K562 (cell line): ENCODE measurements around the gene GATAD2B. TPM values are rescaled to one million over a fixed set of nuclear protein-coding genes. Genes with fewer than 3 reads are reported as not detected.

ENCODE experiments used
- ATF1 ChIP-seq, 2 experiments: fragments of 450-650 bp in 1 of 2; IDR thresholded peaks; 2 replicates each; pipeline ENCODE4 v1.6.1; 2016; ENCODE audit warnings: missing compliant biosample characterization in 1 of 2, missing genetic modification characterization in 1 of 2
- CBFA2T2 ChIP-seq: fragments of 450-650 bp; conservative IDR thresholded peaks from 2 replicates; pipeline ENCODE4 v1.6.1; 2017; ENCODE audit warnings: mild to moderate bottlenecking
- CSDE1 ChIP-seq, 2 experiments: fragments of 450-650 bp; IDR thresholded peaks; 2 replicates each; pipeline ENCODE4 v1.6.1; 2016; ENCODE audit warnings: mild to moderate bottlenecking in 1 of 2
- EWSR1 ChIP-seq: fragments of 450-650 bp; IDR thresholded peaks from 2 replicates; pipeline ENCODE4 v1.6.1; 2018; ENCODE audit warnings: borderline replicate concordance, mild to moderate bottlenecking, low read depth, moderate library complexity; ENCODE audit not compliant: partially characterized antibody
- HDAC8 ChIP-seq: fragments of 450-650 bp; IDR thresholded peaks from 2 replicates; pipeline ENCODE4 v1.6.1; 2016; ENCODE audit warnings: mild to moderate bottlenecking, missing genetic modification characterization, moderate library complexity, missing compliant biosample characterization
- HMG20A ChIP-seq: fragments of 450-650 bp; formaldehyde crosslinking; conservative IDR thresholded peaks from 2 replicates; pipeline ENCODE4 v1.4.0; 2020; ENCODE audit warnings: mild to moderate bottlenecking, mixed read lengths
- HNRNPK ChIP-seq: fragments of 200-400 bp; formaldehyde crosslinking; IDR thresholded peaks from one replicate; pipeline ENCODE4 v1.6.1; 2018; ENCODE audit warnings: mild to moderate bottlenecking, low read depth, low read length; ENCODE audit not compliant: poor library complexity, severe bottlenecking
- ILK ChIP-seq: fragments of 450-650 bp; IDR thresholded peaks from 2 replicates; pipeline ENCODE4 v1.6.1; 2016; ENCODE audit warnings: missing genetic modification characterization, low read depth, mild to moderate bottlenecking, missing compliant biosample characterization, moderate library complexity, borderline replicate concordance
- KLF16 ChIP-seq: IDR thresholded peaks from 2 replicates; pipeline ENCODE4 v1.6.1; 2016; ENCODE audit warnings: antibody characterized with exemption
- NFATC3 ChIP-seq: fragments of 450-650 bp; IDR thresholded peaks from 2 replicates; pipeline ENCODE4 v1.6.1; 2017; ENCODE audit warnings: mild to moderate bottlenecking
- NFIX ChIP-seq: fragments of 250-450 bp; sonication (Bioruptor Pico); IDR thresholded peaks from 2 replicates; pipeline ENCODE4 v1.4.0; 2020; ENCODE audit warnings: low read depth, mild to moderate bottlenecking, moderate library complexity
- POLR3G ChIP-seq: IDR thresholded peaks from 2 replicates; pipeline ENCODE4 v1.6.1; 2011; ENCODE audit not compliant: insufficient read length, insufficient replicate concordance; ENCODE audit errors: extremely low read depth
- SMARCA4 ChIP-seq: fragments of 450-650 bp; IDR thresholded peaks from 2 replicates; pipeline ENCODE4 v1.6.1; 2016
- WHSC1 ChIP-seq: IDR thresholded peaks from one replicate; pipeline ENCODE4 v1.6.1; 2012; ENCODE audit warnings: low read length, control low read depth, inconsistent platforms
- ZBTB12 ChIP-seq: fragments of 250-450 bp; sonication (Bioruptor Pico); IDR thresholded peaks from 2 replicates; pipeline ENCODE4 v1.4.0; 2020
- ZNF253 ChIP-seq: fragments of 250-450 bp; sonication (Bioruptor Pico); conservative IDR thresholded peaks from 2 replicates; pipeline ENCODE4 v1.6.1; 2021; ENCODE audit warnings: mild to moderate bottlenecking
- ZNF263 ChIP-seq: sonication (generic); formaldehyde crosslinking; IDR thresholded peaks from 2 replicates; pipeline ENCODE4 v1.8.0; 2022; ENCODE audit warnings: mild to moderate bottlenecking, missing genetic modification reagents, borderline replicate concordance
- polyA plus RNA-seq, 8 experiments: library from polyadenylated mRNA; depleted of rRNA in 4 of 8; stranded (reverse) in 5 of 8; unstranded in 3 of 8; fragments of >200 nt; fragmentation: Nextera tagmentation in 2 of 8; fragmentation: Illumina TruSeq in 1 of 8; extraction: Ambion mirVana in 2 of 8; extraction: Trizol in 1 of 8; gene quantifications; 2 replicates each; pipeline versions ENCODE4 v1.2.1 to v1.2.3, GENCODE V29; 2011 to 2014; ENCODE audit warnings: inconsistent platforms in 1 of 8, missing spikeins in 1 of 8
- total RNA-seq, 7 experiments: library from RNA; depleted of rRNA in 6 of 7; stranded (reverse); fragments of >200 nt in 6 of 7; fragmentation: Illumina TruSeq in 2 of 7; extraction: Trizol in 2 of 7; gene quantifications; 2 replicates each; pipeline versions ENCODE4 v1.2.1 to v1.2.3, GENCODE V29; 2011 to 2021; ENCODE audit warnings: low replicate concordance in 1 of 7
- TF ChIP-seq, protein P1 (sequence below), 2 experiments: fragments of 450-650 bp; conservative IDR thresholded peaks; 2 replicates each; pipeline ENCODE4 v1.6.1; 2017; ENCODE audit warnings: mild to moderate bottlenecking in 2 of 2, moderate library complexity in 2 of 2
- TF ChIP-seq, protein P2 (sequence below): fragments of 250-450 bp; sonication (Bioruptor Pico); IDR thresholded peaks from 2 replicates; pipeline ENCODE4 v1.8.0; 2022; ENCODE audit warnings: moderate library complexity, mild to moderate bottlenecking, inconsistent platforms
- TF ChIP-seq, protein P3 (sequence below), 2 experiments: fragments of 450-650 bp in 1 of 2; sonication (generic) in 1 of 2; formaldehyde crosslinking; conservative IDR thresholded peaks; 2 replicates each; pipeline versions ENCODE4 v1.4.0 to v1.8.1; 2020 to 2022; ENCODE audit warnings: mild to moderate bottlenecking in 1 of 2, missing genetic modification reagents in 1 of 2
- TF ChIP-seq, protein P4 (sequence below): fragments of 450-650 bp; IDR thresholded peaks from 2 replicates; pipeline ENCODE4 v1.6.1; 2016

The GATAD2B gene
- total and polyA plus RNA-seq, 9 of the 15 experiments (the other 6 are each of a cell fraction or from before 2014, with no cell fraction given): 1.5 to 40.2 (median 4.9) TPM

GRCh38 chr1:153963030-153963849 is 40.5 kb upstream of the GATAD2B start, which contains the start of gene SLC39A1 (continued):
- no peak for TF ChIP-seq HDAC8 (tag)
- no peak for TF ChIP-seq WHSC1
- TF ChIP-seq HMG20A: no peak
- no peak for TF ChIP-seq SMARCA4
- TF ChIP-seq, protein P1, sequence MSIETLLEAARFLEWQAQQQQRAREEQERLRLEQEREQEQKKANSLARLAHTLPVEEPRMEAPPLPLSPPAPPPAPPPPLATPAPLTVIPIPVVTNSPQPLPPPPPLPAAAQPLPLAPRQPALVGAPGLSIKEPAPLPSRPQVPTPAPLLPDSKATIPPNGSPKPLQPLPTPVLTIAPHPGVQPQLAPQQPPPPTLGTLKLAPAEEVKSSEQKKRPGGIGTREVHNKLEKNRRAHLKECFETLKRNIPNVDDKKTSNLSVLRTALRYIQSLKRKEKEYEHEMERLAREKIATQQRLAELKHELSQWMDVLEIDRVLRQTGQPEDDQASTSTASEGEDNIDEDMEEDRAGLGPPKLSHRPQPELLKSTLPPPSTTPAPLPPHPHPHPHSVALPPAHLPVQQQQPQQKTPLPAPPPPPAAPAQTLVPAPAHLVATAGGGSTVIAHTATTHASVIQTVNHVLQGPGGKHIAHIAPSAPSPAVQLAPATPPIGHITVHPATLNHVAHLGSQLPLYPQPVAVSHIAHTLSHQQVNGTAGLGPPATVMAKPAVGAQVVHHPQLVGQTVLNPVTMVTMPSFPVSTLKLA (conservative IDR thresholded peaks at IDR 0.05): peak; percentile 45 to 46; a peak in 3 of 4 replicates
- no peak for TF ChIP-seq CBFA2T2
- peak; percentile 45; the same call in 1 of the 2 replicates for TF ChIP-seq ZBTB12 (CRISPR knock-in tag)
- TF ChIP-seq NFIX (CRISPR knock-in tag): no peak
- no peak for TF ChIP-seq EWSR1
- TF ChIP-seq ATF1 (CRISPR knock-in tag; IDR thresholded peaks at IDR 0.05): peak; percentile 63; the same call in 1 of the 2 replicates
- peak; percentile 79 for TF ChIP-seq ATF1 (tag; IDR thresholded peaks at IDR 0.05)
- no peak for TF ChIP-seq CSDE1 (IDR thresholded peaks at IDR 0.05)
- no peak for TF ChIP-seq NFATC3
- TF ChIP-seq KLF16: no peak
- TF ChIP-seq, protein P2, sequence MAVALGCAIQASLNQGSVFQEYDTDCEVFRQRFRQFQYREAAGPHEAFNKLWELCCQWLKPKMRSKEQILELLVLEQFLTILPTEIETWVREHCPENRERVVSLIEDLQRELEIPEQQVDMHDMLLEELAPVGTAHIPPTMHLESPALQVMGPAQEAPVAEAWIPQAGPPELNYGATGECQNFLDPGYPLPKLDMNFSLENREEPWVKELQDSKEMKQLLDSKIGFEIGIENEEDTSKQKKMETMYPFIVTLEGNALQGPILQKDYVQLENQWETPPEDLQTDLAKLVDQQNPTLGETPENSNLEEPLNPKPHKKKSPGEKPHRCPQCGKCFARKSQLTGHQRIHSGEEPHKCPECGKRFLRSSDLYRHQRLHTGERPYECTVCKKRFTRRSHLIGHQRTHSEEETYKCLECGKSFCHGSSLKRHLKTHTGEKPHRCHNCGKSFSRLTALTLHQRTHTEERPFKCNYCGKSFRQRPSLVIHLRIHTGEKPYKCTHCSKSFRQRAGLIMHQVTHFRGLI (CRISPR knock-in tag): no peak
- TF ChIP-seq, protein P3, sequence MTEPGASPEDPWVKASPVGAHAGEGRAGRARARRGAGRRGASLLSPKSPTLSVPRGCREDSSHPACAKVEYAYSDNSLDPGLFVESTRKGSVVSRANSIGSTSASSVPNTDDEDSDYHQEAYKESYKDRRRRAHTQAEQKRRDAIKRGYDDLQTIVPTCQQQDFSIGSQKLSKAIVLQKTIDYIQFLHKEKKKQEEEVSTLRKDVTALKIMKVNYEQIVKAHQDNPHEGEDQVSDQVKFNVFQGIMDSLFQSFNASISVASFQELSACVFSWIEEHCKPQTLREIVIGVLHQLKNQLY (CRISPR knock-in tag; conservative IDR thresholded peaks at IDR 0.05): no peak
- TF ChIP-seq HNRNPK: no peak
- no peak for TF ChIP-seq ZNF253 (CRISPR knock-in tag)
- TF ChIP-seq, protein P4, sequence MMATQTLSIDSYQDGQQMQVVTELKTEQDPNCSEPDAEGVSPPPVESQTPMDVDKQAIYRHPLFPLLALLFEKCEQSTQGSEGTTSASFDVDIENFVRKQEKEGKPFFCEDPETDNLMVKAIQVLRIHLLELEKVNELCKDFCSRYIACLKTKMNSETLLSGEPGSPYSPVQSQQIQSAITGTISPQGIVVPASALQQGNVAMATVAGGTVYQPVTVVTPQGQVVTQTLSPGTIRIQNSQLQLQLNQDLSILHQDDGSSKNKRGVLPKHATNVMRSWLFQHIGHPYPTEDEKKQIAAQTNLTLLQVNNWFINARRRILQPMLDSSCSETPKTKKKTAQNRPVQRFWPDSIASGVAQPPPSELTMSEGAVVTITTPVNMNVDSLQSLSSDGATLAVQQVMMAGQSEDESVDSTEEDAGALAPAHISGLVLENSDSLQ: peak; percentile 99
- TF ChIP-seq ZNF263 (CRISPR knock-in tag): no peak; the same call in 1 of the 2 replicates
- TF ChIP-seq ILK: no peak
- no peak for TF ChIP-seq POLR3G
